ENCODE measurements around the gene RTN1. TPM values are rescaled to one million over a fixed set of nuclear protein-coding genes. Genes with fewer than 3 reads are reported as not detected.

The RTN1 gene
- total RNA-seq, 1 donor from 2014 or later, result 23.4 TPM

GRCh38 chr14:59845245-59845644, 25.3 kb downstream of the RTN1 start:
- H3K4me3 Mint-ChIP-seq (ENCODE audit: low read depth), result no peak overlapping the region
- H3K9me3 Mint-ChIP-seq (ENCODE audit: low read depth), result no peaks in the 10 kb centered on the region
- TF ChIP-seq CTCF (IDR thresholded peaks at IDR 0.05; ENCODE audit: unreplicated experiment), result no peak
- DNase-seq (ENCODE audit: low spot score, unreplicated experiment), result no peak
- no peaks in the 10 kb centered on the region for H3K27me3 Mint-ChIP-seq
- no peak overlapping the region for H3K27ac Mint-ChIP-seq
- peaks cover 9% of the 10 kb centered on the region for H3K4me1 Mint-ChIP-seq (ENCODE audit: low read depth)
- H3K36me3 Mint-ChIP-seq (ENCODE audit: insufficient read depth), result no peaks in the 10 kb centered on the region

DNA sequence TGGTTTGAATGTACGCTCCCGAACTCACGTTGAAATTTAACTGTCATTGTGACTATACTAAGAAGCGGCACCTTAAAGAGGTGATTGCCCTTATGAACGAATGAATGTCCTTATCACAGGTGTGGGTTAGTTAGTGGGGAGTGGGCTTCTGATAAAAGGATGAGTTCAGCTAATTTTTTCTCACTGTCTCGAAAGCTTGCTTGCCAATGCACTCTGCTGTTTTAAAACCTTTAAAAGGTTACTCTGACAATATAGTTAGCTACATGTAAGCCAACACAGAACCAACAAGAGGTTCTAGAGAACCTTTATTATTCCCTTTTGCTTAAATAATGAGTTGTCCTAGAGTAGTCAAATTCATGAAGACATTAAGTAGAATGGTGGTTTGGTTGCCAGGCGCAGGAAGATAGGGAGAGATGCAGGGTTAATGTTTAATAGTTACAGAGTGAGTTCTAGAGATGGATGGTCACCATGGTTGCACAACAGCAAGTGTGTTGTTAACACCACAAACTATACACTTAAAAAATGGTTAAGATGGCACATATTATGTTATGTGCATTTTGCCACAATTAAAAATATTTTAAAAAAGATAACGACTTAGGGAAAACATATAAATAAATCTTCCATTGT, 26.3 kb downstream of the RTN1 start:
- no peak for TF ChIP-seq CTCF (IDR thresholded peaks at IDR 0.05; ENCODE audit: unreplicated experiment)
- DNase-seq (ENCODE audit: low spot score, unreplicated experiment), result no peak
- no peaks in the 10 kb centered on the region for H3K27me3 Mint-ChIP-seq
- H3K9me3 Mint-ChIP-seq (ENCODE audit: low read depth), result no peaks in the 10 kb centered on the region
- no peaks in the 10 kb centered on the region for H3K36me3 Mint-ChIP-seq (ENCODE audit: insufficient read depth)
- peak overlapping the region; percentile 80 for H3K27ac Mint-ChIP-seq
- H3K4me3 Mint-ChIP-seq (ENCODE audit: low read depth), result no peak overlapping the region
- peaks cover 9% of the 10 kb centered on the region for H3K4me1 Mint-ChIP-seq (ENCODE audit: low read depth)

- H3K9me3 Mint-ChIP-seq (ENCODE audit: low read depth), result no peaks in the 10 kb centered on the region
- TF ChIP-seq CTCF (IDR thresholded peaks at IDR 0.05; ENCODE audit: unreplicated experiment), result no peak
Observed at GRCh38 chr14:59836116-59836515, 34.5 kb downstream of the RTN1 start.

GRCh38 chr14:59832653-59833294, 37.8 kb downstream of the RTN1 start:
- Mint-ChIP-seq H3K27ac (no peak overlapping the region), H3K27me3 (no peaks in the 10 kb centered on the region), H3K9me3 (ENCODE audit: low read depth) (no peaks in the 10 kb centered on the region), H3K4me1 (ENCODE audit: low read depth) (peaks cover 3% of the 10 kb centered on the region), H3K4me3 (ENCODE audit: low read depth) (no peak overlapping the region), H3K36me3 (ENCODE audit: insufficient read depth) (no peaks in the 10 kb centered on the region)
- no peak for TF ChIP-seq CTCF (IDR thresholded peaks at IDR 0.05; ENCODE audit: unreplicated experiment)
- no peak for DNase-seq (ENCODE audit: low spot score, unreplicated experiment)

More at GRCh38 chr14:59836116-59836515, 34.5 kb downstream of the RTN1 start:
- DNase-seq (ENCODE audit: low spot score, unreplicated experiment), result no peak
- Mint-ChIP-seq H3K36me3 (ENCODE audit: insufficient read depth) (no peaks in the 10 kb centered on the region), H3K4me3 (ENCODE audit: low read depth) (no peak overlapping the region), H3K27ac (no peak overlapping the region), H3K4me1 (ENCODE audit: low read depth) (peaks cover 2% of the 10 kb centered on the region), H3K27me3 (no peaks in the 10 kb centered on the region)

DNA sequence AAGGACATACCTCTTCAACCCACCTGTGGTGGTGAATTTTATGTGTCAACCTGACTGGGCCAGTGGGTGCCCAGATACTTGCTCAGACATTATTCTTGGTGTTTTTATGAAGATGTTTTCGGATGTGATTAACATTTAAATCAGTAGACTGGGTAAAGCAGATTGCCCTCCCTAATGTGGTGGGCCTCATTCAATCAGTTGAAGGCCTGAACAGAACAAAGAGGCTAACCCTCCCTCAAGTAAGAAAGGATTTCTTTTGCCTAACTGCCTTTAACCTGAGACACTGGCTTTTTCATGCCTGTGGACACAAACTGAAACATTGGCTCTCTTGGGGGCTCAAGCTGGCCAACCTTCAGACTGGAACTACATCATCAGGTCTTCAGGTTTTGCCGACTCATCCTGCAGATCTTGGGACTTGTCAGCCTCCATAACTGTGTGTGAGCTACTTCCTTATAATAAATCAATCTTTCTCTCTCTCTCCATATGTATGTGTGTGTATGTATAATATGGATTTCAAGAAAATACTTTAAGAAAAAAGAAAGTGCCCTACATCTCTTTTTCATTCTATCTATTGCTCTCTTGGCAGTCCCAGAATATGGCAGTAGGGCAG, 39.4 kb downstream of the RTN1 start:
- no peak for TF ChIP-seq CTCF (IDR thresholded peaks at IDR 0.05; ENCODE audit: unreplicated experiment)
- Mint-ChIP-seq H3K27me3 (no peaks in the 10 kb centered on the region), H3K9me3 (ENCODE audit: low read depth) (no peaks in the 10 kb centered on the region), H3K27ac (no peak overlapping the region), H3K4me3 (ENCODE audit: low read depth) (no peak overlapping the region), H3K4me1 (ENCODE audit: low read depth) (peaks cover 5% of the 10 kb centered on the region), H3K36me3 (ENCODE audit: insufficient read depth) (no peaks in the 10 kb centered on the region)
- no peak for DNase-seq (ENCODE audit: low spot score, unreplicated experiment)
